Measurements from ENCODE around the gene MOB3A. TPM values are rescaled to one million over a fixed set of nuclear protein-coding genes. Genes with fewer than 3 reads are reported as not detected.
A peak's percentile ranks its signal among the peaks of the same experiment; 100 is the strongest.

Gene MOB3A
- total and polyA plus RNA-seq, 10 of the 15 experiments (the other 5 are each of a cell fraction or from before 2014, with no cell fraction given): 7.5 to 229 (median 79.4) TPM

DNA sequence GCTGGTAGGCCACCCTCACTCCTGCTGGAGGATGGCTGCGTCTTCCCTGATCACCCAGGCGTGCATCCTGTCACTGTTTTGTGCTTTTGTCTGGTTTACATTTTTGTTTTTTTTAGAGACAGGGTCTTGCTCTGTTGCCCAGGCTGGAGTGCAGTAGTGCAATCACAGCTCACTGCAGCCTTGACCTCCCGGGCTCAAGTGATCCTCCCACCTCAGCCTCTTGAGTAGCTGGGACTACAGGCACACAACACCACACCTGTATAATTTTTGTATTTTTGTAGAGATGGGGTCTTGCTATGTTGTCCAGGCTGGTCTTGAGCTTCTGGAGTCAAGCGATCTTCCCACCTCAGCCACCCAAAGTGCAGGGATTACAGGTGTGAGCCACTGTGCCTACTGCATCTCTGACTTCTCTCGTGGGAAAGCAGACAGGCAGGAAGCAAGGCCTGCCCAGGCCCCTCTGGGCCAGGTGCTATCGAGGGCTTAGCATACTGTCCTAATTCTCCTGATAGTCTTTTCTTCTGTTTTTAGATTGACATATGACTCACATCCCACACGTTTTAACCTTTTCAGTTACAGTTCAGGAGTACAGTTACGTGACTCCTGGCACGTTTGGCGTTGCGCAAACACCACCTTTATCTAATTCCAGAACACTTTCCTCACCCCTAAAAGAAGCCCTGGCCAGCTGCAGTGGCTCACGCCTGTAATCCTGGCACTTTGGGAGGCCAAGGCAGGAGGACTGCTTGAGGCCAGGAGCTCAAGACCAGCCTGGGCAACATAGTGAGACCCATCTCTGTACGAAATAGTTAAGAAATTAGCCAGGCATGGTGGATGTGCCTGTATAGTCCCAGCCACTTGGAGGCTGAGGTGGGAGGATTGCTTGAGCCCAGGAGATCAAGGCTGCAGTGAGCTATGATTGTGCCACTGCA lies 9.2 kb downstream of the MOB3A start (continued):
- TF ChIP-seq, protein P1, sequence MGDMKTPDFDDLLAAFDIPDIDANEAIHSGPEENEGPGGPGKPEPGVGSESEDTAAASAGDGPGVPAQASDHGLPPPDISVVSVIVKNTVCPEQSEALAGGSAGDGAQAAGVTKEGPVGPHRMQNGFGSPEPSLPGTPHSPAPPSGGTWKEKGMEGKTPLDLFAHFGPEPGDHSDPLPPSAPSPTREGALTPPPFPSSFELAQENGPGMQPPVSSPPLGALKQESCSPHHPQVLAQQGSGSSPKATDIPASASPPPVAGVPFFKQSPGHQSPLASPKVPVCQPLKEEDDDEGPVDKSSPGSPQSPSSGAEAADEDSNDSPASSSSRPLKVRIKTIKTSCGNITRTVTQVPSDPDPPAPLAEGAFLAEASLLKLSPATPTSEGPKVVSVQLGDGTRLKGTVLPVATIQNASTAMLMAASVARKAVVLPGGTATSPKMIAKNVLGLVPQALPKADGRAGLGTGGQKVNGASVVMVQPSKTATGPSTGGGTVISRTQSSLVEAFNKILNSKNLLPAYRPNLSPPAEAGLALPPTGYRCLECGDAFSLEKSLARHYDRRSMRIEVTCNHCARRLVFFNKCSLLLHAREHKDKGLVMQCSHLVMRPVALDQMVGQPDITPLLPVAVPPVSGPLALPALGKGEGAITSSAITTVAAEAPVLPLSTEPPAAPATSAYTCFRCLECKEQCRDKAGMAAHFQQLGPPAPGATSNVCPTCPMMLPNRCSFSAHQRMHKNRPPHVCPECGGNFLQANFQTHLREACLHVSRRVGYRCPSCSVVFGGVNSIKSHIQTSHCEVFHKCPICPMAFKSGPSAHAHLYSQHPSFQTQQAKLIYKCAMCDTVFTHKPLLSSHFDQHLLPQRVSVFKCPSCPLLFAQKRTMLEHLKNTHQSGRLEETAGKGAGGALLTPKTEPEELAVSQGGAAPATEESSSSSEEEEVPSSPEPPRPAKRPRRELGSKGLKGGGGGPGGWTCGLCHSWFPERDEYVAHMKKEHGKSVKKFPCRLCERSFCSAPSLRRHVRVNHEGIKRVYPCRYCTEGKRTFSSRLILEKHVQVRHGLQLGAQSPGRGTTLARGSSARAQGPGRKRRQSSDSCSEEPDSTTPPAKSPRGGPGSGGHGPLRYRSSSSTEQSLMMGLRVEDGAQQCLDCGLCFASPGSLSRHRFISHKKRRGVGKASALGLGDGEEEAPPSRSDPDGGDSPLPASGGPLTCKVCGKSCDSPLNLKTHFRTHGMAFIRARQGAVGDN (IDR thresholded peaks at IDR 0.05): peak; percentile 95
- 0 out of 2 replicates have a peak, but pooled peaks have one; percentile 20 for TF ChIP-seq MTA2 (IDR thresholded peaks at IDR 0.05; ENCODE audit: low read depth)
- peak; percentile 37; the same call in 1 of the 2 replicates for TF ChIP-seq POLR2AphosphoS2 (IDR thresholded peaks at IDR 0.05; ENCODE audit: low read depth, low read length)
- TF ChIP-seq TCF12 (IDR thresholded peaks at IDR 0.05; ENCODE audit: low read depth, low read length): peak; percentile 62; the same call in 1 of the 2 replicates
- peak; percentile 89 for TF ChIP-seq MEF2B (IDR thresholded peaks at IDR 0.05; ENCODE audit: partially characterized antibody, poor library complexity, severe bottlenecking)
- TF ChIP-seq HDAC2 (IDR thresholded peaks at IDR 0.05): peak; percentile 37; the same call in 1 of the 2 replicates
- peak; percentile 43; the same call in 1 of the 3 replicates for TF ChIP-seq POU2F2 (IDR thresholded peaks at IDR 0.05; ENCODE audit: borderline replicate concordance, low read depth, low read length)
- peak; percentile 62 for TF ChIP-seq MLLT1 (IDR thresholded peaks at IDR 0.05)
- TF ChIP-seq MEF2A (IDR thresholded peaks at IDR 0.05; ENCODE audit: insufficient read depth, low read depth, low read length): 0 out of 2 replicates have a peak, but pooled peaks have one; percentile 11

All from GM12878 (cell line).